HAP-1 (cell line): ENCODE results near the gene RASAL2.
"Not testable (repeated sequence)": the region's sequence is repeated elsewhere in the genome, so short reads cannot be mapped to it uniquely, and the experiment has no call there.

Experiments used
- DNase-seq, 2 experiments: peaks; one replicate each; pipeline ENCODE4 v3.0.0-alpha.2; 2016 to 2020; ENCODE audit warnings: low spot score in 2 of 2
- H3K27me3 ChIP-seq: fragments of 250-450 bp; sonication (Bioruptor Pico); 2 replicates; pipeline ENCODE4 v1.5.1; 2020; ENCODE audit warnings: low read depth, mild to moderate bottlenecking, moderate library complexity
- H3K36me3 ChIP-seq: fragments of 250-450 bp; sonication (Bioruptor Pico); replicated peaks from 2 replicates; pipeline ENCODE4 v1.5.1; 2020; ENCODE audit warnings: mild to moderate bottlenecking
- H3K4me1 ChIP-seq: fragments of 250-450 bp; sonication (Bioruptor Pico); 2 replicates; pipeline ENCODE4 v1.5.1; 2020; ENCODE audit warnings: mild to moderate bottlenecking
- H3K4me3 ChIP-seq: fragments of 250-450 bp; sonication (Bioruptor Pico); 2 replicates; pipeline ENCODE4 v1.5.1; 2020; ENCODE audit warnings: mild to moderate bottlenecking, moderate library complexity
- H3K9me3 ChIP-seq: fragments of 250-450 bp; sonication (Bioruptor Pico); 2 replicates; pipeline ENCODE4 v1.5.1; 2020; ENCODE audit warnings: mild to moderate bottlenecking, moderate library complexity
- in situ Hi-C: fragments of 300-500 bp; cut with MboI; formaldehyde crosslinking; loops from 3 replicates; pipeline ENCODE4 v1.14.3; 2020; ENCODE audit warnings: low sequenced_read_pairs, inconsistent platforms, mixed read lengths

The RASAL2 gene

DNA sequence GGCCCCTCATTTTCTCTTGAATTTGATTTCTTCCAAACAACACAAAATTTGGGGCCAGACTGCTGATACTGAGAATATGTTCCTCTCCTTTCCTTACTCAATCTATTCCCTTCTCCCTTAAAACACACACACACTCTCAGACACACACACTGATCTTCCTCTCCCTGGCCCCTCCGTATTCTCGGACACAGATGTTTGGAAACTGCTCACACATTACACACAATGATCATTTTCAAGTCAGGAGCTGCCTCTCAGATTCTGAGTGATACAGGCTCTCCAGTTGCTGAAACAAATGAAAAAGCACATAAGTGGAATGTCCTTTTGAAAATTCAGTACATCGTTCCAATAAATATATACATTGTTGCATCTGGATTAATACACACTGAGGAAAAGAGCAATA lies 241.5 kb downstream of the RASAL2 start:
- no peaks in the 10 kb centered on the region for H3K4me1 ChIP-seq
- H3K27me3 ChIP-seq = no peaks in the 10 kb centered on the region
- no peak overlapping the region for H3K4me3 ChIP-seq
- H3K36me3 ChIP-seq = no peaks in the 10 kb centered on the region
- H3K9me3 ChIP-seq = no peaks in the 10 kb centered on the region
- in situ Hi-C loops = no loop called here
- no peak for DNase-seq

- in situ Hi-C loops = no loop called here
- Histone ChIP-seq H3K4me3 (no peak overlapping the region), H3K27me3 (no peaks in the 10 kb centered on the region), H3K4me1 (peaks cover 14% of the 10 kb centered on the region), H3K9me3 (no peaks in the 10 kb centered on the region), H3K36me3 (no peaks in the 10 kb centered on the region)
- DNase-seq = no peak
These were observed 243.3 kb downstream of the RASAL2 start for GRCh38 chr1:178337091-178337706.

DNA sequence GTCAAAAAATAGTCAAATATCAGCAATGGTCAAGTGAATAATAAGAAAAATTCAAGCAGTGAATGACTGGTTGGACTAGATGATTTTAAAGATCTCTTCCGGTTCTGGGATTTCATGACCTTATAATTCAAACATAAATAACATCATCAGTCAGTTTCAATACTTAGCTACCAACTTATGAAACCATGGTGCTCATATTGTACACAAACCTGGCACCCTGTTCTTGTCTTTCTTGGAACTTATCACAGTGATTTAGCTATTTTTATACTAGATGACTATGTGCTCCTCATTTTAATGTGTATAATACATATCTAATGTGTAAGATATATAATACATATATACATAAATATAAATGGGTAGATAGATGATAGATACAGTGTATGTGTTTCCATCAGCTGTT lies 245.9 kb downstream of the RASAL2 start:
- Histone ChIP-seq H3K4me1 (peaks cover 39% of the 10 kb centered on the region), H3K27me3 (no peaks in the 10 kb centered on the region), H3K36me3 (no peaks in the 10 kb centered on the region), H3K9me3 (no peaks in the 10 kb centered on the region), H3K4me3 (no peak overlapping the region)
- in situ Hi-C loops = no loop called here
- DNase-seq = no peak

DNA sequence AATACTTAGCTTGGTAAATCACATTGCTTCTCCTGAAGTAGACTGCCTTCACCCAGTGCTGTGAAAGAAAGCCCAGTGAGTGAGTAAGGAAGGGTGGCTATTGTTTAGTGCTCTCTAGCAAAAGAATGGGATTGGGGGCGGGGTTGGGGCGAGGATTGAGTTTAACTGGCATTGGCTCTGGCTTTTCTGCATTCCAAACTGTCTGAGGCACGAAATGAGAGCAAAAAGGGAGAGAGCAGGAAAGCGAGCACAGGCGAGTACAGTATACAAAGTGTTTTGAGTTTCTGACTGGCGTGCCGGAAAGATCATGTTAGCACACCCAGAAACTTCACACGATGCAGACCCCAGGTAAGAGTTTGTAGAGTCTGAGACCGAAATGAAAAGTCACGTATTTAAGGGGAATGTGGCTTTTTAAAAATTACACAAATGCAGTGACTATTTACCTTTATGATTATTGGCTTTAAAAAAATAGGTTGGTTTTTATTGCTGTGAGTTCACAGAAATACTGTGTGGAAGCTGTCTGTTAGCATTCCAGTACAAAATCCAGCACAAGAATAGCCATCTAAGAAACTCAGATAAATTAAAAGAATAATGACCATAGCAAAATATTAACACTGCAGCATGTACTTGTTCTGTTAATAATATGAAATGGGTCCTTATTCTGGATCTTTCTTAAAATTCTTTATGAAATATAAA lies 247.5 kb downstream of the RASAL2 start:
- in situ Hi-C loops = no loop called here
- peak overlapping the region; percentile 20 for H3K4me3 ChIP-seq
- H3K9me3 ChIP-seq = no peaks in the 10 kb centered on the region
- no peaks in the 10 kb centered on the region for H3K27me3 ChIP-seq
- DNase-seq = peak; percentile 96 to 98
- H3K4me1 ChIP-seq = peaks cover 48% of the 10 kb centered on the region
- no peaks in the 10 kb centered on the region for H3K36me3 ChIP-seq

GRCh38 chr1:178342745-178343144 lies 248.8 kb downstream of the RASAL2 start:
- Histone ChIP-seq H3K36me3 (no peaks in the 10 kb centered on the region), H3K9me3 (no peaks in the 10 kb centered on the region), H3K4me3 (no peak overlapping the region), H3K4me1 (peaks cover 51% of the 10 kb centered on the region), H3K27me3 (no peaks in the 10 kb centered on the region)
- in situ Hi-C loops = no loop called here
- no peak for DNase-seq

GRCh38 chr1:178344513-178345091 lies 250.7 kb downstream of the RASAL2 start:
- H3K36me3 ChIP-seq = no peaks in the 10 kb centered on the region
- H3K9me3 ChIP-seq = no peaks in the 10 kb centered on the region
- H3K4me3 ChIP-seq = no peak overlapping the region
- in situ Hi-C loops = no loop called here
- no peaks in the 10 kb centered on the region for H3K27me3 ChIP-seq
- peak; percentile 37 to 92 for DNase-seq
- peaks cover 51% of the 10 kb centered on the region for H3K4me1 ChIP-seq

DNA sequence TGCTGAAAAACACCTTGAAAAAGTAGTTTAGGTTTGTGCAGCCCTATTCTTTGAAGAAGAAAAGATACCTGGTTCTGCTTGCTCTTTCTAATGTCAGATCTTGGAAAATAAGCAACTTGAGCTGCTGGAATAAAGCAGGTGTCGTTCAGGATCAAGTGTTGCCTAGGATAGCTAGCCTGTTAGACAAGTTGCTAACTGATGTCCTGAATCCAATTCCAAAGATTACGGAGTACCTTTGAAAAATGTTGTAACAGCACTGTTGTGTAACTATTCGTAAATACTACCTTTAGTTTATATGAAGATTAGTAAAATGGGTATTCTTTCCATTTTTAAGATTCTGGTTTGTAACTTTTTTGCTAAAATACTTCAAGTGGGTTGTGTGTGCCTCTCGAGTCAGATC lies 251.3 kb downstream of the RASAL2 start:
- in situ Hi-C loops = no loop called here
- H3K36me3 ChIP-seq = no peaks in the 10 kb centered on the region
- H3K27me3 ChIP-seq = no peaks in the 10 kb centered on the region
- H3K4me1 ChIP-seq = peaks cover 51% of the 10 kb centered on the region
- no peak for DNase-seq
- no peak overlapping the region for H3K4me3 ChIP-seq
- no peaks in the 10 kb centered on the region for H3K9me3 ChIP-seq

- Histone ChIP-seq H3K27me3 (no peaks in the 10 kb centered on the region), H3K4me3 (no peak overlapping the region), H3K36me3 (no peaks in the 10 kb centered on the region), H3K9me3 (no peaks in the 10 kb centered on the region), H3K4me1 (peaks cover 47% of the 10 kb centered on the region)
- in situ Hi-C loops = no loop called here
- DNase-seq = no peak
These were observed 251.9 kb downstream of the RASAL2 start for GRCh38 chr1:178345807-178346206.

DNA sequence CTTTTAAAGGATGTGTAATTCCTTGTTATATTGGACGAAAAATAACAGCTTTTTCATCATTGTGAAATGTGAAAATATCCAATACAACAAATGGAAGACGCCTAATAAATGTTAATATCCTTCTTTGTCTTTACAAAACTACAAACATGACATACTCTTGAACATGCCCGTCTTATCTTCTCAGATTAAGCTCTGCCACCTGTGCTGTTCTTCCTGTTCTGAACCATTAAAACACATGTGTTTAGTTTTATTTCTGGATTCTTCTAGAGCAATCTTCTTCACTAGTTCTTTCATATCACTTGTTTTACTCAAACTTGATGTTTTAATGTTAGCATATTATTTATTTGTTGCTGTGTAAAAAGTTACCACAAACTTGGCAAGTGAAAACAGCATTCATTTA lies 255.9 kb downstream of the RASAL2 start:
- Histone ChIP-seq H3K4me1 (peaks cover 11% of the 10 kb centered on the region), H3K9me3 (no peaks in the 10 kb centered on the region), H3K36me3 (no peaks in the 10 kb centered on the region), H3K27me3 (no peaks in the 10 kb centered on the region), H3K4me3 (no peak overlapping the region)
- DNase-seq = no peak
- in situ Hi-C loops = no loop called here

DNA sequence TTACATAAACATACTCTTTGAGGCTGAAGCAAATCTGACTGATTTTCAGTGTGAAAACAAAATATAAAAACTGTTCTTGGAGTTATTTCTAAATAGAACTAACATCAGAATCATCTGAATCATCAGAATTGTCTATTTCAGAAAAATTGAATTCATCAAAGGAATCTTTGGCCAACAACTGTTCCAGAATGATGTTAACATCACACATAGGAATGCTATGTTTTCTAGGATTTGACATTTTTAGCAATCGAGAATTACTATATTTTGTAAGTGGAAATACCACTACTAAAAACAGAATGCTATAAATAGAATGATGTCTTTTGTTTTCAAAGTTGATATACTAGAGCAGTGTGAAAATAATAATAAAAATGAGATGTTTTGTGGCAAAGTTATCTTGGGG lies 258.0 kb downstream of the RASAL2 start:
- in situ Hi-C loops, H3K9me3 ChIP-seq, H3K27me3 ChIP-seq, H3K36me3 ChIP-seq, H3K4me3 ChIP-seq, H3K4me1 ChIP-seq, DNase-seq: not testable (repeated sequence)

DNA sequence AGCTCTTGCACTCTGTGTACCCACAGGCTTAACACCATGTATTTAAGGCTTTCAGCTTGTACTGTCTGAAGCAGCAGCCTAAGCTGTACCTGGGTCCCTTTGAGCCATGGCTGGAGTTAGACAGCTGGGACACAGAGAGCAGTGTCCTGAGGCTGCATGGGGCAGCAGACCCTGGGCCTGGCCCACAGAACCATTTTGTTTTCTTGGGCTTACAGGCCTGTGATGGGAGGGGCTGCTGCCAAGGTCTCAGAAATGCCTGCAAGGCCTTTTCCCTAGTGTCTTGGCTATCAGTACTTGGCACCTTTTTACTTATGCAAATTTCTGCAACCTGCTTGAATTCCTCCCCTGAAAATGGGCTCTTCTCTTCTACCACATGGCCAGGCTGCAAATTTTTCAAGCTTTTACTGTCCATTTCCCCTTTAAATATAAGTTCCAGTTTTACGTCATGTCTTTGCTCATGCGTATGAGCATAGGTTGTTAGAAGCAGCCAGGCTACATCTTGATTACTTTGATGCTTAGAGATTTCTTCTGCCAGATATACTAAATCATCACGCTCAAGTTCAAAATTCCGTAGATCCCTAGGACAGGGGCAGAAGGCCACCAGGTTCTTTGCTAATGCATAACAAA lies 259.0 kb downstream of the RASAL2 start:
- Histone ChIP-seq H3K9me3 (no peaks in the 10 kb centered on the region), H3K4me3 (no peak overlapping the region), H3K36me3 (no peaks in the 10 kb centered on the region), H3K4me1 (no peaks in the 10 kb centered on the region), H3K27me3 (no peaks in the 10 kb centered on the region)
- no peak for DNase-seq
- in situ Hi-C loops = no loop called here

DNA sequence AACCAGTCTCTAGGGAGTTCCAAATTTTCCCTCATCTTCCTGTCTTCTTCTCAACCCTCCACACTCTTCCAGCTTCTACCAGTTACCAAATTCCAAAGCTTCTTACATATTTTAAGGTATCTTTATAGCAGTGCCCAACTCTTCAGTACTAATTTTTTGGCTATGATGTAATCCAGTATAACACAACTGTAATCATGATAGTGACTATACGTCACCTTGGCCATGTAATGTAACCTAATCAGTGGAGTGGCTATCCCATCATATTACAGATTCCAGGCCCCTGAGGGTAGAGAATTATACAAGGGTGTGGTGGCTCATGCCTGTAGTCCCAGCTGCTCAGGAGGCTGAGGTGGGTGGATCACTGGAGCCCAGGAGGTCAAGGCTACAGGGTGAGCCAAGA lies 259.6 kb downstream of the RASAL2 start:
- H3K9me3 ChIP-seq = no peaks in the 10 kb centered on the region
- DNase-seq = no peak
- no peaks in the 10 kb centered on the region for H3K36me3 ChIP-seq
- in situ Hi-C loops = no loop called here
- no peak overlapping the region for H3K4me3 ChIP-seq
- no peaks in the 10 kb centered on the region for H3K27me3 ChIP-seq
- no peaks in the 10 kb centered on the region for H3K4me1 ChIP-seq

DNA sequence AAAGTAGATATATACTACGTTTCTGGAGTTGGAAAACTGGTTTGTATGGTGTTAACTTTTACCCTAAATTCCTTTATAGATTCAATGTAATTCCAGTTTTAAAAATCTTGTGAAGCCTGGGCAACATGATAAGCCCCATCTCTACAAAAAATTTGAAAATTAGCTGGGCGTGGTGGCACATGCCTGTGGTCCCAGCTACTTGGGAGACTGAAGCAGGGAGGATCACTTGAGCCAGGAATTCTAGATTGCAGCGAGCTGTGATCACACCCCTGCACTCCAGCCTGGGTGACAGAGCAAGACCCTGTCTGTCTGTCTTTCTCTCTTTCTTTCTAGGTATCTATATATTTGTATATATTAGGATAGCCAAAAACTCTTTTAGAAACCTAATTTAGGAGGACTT lies 260.9 kb downstream of the RASAL2 start:
- Histone ChIP-seq H3K4me1 (no peaks in the 10 kb centered on the region), H3K9me3 (no peaks in the 10 kb centered on the region), H3K36me3 (no peaks in the 10 kb centered on the region), H3K4me3 (no peak overlapping the region), H3K27me3 (no peaks in the 10 kb centered on the region)
- DNase-seq = no peak
- in situ Hi-C loops = no loop called here

GRCh38 chr1:178356299-178356698 lies 262.4 kb downstream of the RASAL2 start:
- H3K4me3 ChIP-seq = no peak overlapping the region
- H3K36me3 ChIP-seq = no peaks in the 10 kb centered on the region
- no peak for DNase-seq
- H3K27me3 ChIP-seq = no peaks in the 10 kb centered on the region
- no peaks in the 10 kb centered on the region for H3K4me1 ChIP-seq
- no peaks in the 10 kb centered on the region for H3K9me3 ChIP-seq
- in situ Hi-C loops = no loop called here
